HPDE6-E6E7 (cell line): ENCODE data around the gene SFXN1.

Experiments used
- DNase-seq: peaks from one replicate; pipeline ENCODE4 v3.0.0; 2011; ENCODE audit warnings: missing footprints; ENCODE audit errors: extremely low spot score

SFXN1 gene

DNA sequence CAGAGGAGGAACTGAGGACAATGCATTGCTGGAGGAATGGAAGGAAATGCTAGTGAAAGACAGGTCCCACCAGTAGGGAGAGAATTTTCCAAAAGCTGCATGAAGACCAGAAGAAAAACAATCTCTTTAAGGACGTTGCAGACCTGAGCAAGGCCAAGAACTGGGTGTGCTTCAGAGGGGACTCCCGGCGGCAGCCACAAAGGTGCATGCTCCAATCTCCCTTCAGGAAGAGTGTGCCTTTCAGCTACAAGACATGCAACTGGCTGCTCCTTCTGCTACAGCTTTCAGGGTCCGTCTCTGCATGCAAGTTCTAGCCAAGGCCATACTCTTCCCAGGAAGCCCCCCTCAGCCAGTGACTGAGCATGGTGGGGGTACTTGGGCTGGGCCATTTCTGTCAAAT lies 62.9 kb downstream of the SFXN1 start:
- DNase-seq: no peak

DNA sequence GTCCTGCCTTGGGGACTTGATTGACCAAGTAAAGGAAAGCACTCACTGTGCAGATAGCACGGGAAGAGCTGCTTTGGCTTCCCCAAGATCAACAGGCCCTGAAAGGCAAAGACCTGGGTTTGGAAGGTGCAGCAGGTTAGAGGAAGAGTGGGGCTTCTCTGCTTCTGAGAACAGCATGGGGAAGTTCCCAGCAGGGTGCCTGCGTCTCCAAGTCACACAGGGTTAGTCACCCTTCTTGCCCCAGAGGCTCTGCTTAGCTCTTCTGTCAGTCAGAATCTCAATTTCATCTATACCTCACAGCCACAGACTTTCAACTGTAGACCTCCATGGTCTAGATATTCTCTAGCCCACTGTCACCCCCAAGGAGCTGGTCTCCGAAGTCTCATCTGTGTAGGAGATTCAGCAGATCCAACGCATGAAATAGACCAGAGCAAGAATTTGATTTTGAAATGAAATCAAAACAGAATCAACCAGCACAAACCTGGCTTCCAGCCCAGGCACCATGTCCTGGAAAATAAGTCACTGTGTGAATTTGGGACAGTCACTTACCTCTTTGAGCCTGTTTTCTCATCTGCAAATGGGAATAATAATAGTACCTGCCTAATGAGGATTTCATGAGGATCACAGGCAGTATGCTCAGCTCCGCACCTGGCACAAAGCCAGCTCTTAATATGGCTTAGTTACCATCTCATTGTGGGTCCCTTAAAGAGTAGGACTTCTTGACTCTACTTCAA lies 64.0 kb downstream of the SFXN1 start:
- DNase-seq: no peak

DNA sequence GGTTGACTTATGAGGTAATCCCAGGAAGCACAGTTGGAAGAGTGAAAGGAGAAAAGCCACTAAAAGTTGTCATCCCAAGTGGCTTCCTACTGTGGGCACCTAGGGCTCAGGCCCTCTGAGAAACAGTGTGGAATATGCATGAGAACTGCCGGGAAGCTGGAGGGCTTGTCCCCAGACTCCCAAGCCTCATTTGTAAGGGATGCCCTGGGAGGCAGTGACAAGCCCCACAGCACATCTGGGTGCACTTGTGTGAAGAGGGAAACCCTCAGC lies 64.5 kb downstream of the SFXN1 start:
- no peak for DNase-seq

DNA sequence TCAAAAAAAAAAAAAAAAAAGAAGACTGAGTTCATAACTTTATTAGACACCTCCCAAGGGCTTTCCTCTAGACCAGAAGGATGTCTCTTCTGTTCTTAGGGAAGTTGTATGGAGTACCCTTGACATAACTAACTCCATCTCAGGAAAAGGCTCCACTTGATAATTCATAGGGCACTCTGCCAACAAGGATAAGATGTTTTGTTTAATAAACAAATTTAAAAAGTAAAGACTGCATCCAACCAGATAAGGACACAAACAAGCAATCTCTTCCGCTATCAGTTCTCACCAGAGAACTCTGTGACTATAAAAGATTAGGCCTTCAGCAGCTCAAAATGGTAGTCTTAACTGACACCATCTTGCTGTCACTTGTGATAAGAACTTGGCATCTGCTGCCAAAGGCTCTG lies 65.8 kb downstream of the SFXN1 start:
- DNase-seq: no peak

DNA sequence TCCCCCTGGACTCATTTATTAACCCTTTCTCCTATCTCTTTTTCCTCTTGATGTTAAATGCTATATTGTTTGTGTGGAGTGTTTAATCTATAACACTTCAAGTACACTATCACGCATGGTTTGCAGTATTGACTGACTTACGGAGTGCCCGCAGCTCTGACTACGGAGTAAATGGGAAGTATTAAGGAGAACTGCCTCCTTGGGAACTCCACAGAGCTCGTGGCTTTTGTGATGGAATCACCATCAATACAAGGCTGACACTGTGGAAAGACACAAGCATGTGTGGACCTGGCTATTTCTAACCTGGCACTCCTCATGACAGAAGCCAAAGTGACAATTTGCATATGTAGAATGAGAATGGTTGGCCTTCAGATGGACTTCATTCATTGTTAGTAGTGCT lies 66.2 kb downstream of the SFXN1 start:
- DNase-seq: no peak

DNA sequence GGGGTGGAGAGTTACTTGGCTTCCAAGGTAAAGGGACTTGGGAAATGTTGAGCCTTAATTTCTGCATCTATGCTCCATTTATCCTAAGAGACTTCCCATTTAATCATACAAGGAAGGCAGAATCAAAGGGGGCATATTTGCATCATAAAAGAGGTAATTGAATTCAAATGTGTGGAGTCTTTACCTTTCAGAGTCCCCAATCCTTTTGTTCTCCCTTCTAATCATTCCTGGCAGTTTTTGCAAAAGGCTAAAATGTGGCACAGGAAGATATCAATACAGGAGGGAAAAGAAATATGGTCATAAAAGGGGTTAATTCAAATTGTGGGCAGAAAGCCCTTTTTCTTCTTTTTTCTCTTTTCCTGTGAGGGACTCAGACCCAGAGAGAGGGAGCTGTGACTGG lies 69.5 kb downstream of the SFXN1 start:
- no peak for DNase-seq

DNA sequence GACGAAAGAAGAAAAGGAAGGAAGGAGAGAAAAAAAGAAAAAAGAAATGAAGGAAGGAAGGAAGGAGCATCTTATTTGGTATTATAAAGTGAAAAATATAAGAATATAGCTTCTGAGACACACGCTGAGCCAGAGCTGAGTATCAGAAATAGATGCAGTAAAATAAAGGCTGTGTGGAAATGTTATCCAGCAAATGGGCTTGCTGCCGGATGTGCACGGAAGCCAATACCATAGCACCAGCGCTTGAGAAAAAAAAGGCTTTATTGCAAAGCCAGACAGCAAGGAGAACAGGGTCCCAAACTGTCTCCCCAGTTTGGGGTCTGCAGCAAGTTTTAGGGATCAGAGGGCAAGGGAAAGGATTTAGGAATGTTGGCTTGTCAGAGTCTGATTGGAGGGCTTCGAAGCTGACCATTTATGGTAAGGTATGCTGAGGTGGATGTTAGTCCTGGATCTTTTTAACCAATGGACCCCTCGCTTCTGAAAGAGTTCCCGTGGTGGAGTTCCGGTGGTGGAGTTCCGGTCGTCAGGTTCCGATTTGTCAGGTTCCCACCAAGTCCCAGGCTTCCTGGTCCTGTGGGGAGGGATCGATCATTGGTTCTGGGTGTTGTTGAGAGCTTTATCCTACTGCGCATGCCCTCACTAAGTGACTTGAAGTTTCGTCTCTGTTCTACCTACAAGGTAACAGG lies 70.4 kb downstream of the SFXN1 start:
- no peak for DNase-seq

DNA sequence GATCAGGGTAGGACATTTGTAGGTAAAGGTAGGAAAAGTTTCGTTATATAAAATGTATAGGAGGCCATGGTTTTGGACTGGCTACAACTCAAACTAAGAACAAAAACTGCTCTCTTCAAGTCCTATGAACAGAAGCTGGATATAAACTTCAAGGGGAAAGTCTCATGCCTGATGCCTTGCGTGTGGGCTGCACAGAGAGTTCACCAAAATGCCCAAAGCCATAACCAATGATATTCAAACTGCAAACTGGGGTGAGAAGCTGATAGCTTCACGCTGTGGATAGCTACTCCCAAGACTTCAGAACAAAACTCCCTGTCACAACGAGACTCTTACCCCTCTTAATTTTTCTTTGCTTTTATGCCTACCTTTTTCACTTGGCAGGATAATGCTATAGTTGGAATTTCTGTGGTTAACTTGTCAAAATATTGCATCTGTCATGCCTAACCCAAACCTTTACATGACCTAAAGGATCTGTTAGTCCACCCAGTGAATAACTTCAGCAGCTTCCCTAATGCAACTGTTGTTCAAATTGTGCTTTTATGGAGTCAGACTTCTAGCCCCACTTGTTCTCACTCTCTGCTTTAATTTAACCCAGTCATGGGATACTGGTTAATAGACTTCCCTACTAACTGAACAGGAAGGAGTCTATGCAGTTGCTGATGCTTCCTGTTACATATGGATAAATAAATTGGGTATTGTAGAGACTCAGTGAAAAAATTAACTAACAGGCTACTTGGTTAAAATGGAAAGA lies 71.9 kb downstream of the SFXN1 start:
- DNase-seq: no peak

DNA sequence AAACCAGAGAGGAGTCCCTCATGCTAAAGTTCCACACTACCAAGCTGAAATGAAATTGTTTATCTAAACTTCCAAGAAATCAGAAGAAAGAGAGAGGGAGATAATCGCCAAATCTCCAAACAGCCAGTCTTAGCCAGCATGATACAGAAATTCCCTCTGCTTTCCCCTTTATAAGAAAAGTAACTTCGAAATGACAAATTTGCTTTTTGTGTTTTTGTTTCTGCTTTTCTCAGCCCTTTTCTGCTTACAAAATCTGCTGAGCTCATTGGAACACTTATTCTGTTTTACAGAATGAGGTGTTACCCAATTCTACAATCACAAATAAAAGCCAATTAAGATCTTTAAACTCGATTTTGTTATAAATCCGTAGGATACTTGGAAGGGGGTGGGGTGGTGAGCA lies 72.9 kb downstream of the SFXN1 start:
- no peak for DNase-seq

DNA sequence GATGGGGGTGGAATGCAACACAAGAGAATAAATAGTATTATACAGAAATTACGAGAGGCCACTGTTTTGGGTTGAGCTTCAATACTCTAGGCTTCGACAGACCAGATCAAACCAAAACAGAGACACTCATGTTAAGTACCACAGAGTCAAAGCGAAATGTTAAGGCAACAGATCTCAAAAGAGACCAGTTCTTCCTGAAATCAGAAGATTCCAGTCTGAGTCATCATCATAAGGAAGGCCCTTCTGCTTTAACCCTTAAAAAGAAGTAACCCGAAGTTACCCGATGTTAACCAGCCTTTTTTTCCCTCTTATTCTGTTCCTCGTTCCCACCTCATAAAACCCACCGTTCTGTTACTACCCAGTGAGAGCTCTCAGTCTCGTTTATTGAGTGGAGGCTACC lies 75.9 kb downstream of the SFXN1 start:
- no peak for DNase-seq

DNA sequence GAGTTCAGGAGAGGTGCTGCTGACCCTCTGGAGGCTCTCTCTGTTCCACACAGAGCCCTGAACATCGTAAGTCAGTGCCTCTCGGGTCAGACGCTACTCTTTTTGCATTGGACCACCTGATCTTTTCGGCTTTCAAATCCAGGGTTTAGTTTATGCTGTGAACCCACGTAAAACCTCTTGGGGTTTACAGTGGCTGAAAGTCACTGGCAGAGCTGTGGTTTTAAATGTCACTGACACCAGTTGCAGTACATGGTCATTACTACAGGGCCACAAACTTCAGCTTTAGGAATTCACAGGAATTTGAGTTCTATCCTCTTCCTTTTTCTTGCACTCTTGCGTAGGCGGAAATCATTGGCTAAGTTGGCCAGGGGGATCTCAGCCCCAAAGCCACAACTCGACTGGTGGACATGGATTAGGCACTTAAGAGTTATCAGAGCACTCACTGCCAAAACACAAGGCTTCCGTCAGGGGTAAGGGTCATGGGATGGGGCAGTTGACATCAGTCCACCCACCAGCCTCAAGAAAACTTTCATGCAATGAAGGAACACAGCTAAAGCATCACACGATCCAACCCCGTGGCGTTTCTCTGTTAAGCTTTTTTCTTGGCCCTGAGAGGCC lies 76.9 kb downstream of the SFXN1 start:
- no peak for DNase-seq

DNA sequence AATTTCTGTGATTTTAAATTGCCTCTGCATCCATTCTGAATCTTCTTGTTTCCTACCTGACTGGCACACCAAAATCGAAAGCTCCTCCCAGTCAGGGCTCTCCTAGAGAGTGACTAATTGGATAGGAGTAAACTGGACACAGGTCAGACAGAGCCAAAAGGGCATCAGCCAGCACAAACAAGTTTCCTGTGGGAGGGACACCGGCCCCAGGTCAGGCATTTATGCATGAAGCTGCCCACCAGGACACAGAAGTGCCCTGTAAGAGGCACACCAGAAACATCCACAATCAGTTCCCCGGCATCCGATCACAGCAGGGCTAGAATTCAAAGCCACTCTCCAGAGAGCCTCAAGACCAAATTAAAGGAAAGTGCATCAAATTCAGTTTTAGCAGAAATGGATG lies 78.4 kb downstream of the SFXN1 start:
- DNase-seq: no peak

DNA sequence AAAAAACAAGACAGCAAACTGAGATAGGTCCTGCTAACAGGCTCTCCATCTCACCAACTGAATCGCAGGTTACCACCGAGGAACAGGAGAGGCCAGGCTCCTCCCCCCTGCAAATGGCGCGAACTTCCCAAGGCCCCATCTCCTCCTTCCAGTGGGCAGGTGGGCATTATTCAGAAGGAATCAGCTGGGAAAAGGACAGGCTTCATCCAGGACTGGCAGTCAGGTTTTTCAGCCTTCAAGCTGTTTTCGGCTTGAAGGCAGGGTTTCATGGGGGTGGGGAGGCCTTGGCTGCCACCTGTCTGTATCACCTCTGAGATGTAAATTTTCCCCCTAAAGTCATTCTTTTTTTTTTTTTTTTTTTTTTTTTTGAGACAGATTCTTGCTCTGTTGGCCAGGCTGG lies 79.4 kb downstream of the SFXN1 start:
- no peak for DNase-seq

DNA sequence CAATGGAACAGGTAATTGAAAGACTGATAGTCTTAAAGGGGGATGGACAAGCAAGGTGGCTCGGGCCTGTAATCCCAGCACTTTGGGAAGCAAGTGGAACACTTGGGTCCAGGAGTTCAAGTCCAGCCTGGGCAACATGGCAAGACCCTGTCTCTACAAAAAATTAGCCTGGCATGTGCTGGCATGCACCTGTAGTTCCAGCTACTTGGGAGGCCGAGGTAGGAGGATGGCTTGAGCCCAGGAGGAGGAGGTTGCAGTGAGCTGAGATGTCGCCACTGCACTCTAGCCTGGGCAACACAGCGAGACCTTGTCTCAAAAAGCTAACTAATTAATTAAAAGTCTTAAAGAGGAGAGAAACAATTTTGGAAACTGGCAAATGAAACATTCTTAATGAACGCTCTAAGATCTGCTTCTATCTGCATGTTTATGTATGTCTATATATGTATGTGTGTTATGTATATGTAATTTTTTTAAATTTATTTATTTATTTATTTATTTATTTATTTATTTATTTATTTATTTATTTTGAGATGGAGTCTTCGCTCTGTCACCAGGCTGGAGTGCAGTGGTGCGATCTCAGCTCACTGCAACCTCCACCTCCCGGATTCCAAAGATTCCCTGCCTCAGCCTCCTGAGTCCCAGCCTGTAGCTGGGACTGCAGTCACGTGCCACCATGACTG lies 80.6 kb downstream of the SFXN1 start:
- DNase-seq: no peak

DNA sequence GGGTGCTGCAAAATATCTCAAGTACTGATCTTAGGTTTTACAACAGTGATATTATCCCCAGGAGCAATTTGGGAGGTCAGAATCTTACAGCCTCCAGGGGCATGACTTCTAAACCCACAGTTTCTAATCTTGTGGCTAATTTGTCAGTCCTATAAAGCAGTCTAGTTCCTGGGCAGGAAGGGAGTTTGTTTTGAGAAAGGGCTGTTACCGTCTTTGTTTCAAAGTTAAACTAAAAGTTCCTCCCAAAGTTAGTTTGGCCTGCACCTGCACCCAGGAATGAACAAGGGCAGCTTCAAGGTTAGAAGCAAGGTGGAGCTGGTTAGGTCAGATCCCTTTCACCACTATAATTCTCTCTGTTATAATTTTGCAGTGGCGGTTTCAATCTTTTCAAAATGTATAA lies 81.7 kb downstream of the SFXN1 start:
- no peak for DNase-seq

DNA sequence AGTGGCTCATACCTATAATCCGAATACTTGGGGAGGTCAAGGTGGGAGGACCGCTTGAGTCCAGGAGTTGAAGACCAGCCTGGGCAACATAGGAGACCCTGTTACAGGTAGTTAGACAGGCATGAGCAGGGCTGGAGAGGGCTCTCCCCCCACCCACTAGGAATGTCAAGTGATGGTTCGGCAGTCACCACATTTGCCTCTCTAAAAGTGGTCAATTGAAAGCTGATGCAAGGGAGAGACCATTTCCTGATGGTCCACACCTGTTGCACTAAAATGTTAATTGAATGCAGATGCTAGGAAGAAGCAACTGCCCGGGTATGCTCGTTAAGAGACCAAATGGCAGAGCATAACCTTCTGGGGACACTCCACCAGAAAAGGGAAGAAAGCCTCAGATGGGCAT lies 82.7 kb downstream of the SFXN1 start:
- no peak for DNase-seq

DNA sequence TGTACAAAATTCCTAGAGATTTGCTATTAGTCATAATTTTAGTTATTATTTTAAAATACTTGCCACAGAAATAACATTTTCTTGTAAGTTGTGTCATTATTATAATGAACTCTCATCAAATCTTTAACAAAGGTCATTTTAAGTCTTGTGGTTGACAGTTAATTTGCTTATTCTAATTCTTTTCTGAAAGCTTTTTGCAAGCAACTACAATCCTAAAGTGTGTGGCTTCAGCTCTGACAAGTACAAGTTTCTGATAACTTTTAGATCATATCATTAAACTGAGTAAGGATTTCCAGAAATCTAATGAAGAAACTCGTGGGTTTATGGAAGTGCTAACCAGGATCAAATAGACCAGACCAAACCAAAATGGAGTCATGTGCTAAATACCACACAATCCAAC lies 86.4 kb downstream of the SFXN1 start:
- DNase-seq: no peak

DNA sequence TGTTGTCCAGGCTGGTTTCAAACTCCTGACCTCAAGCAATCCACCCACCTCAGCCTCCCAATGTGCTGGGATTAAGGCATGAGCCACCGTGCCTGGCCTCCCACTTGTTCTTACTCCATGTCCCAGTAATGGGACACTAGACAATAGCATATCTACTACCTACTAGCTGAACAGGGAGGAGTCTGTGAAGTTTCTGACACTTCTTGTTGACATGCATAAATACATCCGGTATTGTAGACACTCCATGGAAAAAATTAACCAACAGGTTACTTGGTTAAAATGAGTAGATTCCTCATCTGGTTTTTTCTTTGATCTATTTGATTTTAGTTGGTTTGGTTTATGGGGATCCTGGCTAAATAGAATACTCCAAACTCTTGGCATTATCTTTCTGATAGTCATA lies 88.3 kb downstream of the SFXN1 start:
- DNase-seq: no peak

DNA sequence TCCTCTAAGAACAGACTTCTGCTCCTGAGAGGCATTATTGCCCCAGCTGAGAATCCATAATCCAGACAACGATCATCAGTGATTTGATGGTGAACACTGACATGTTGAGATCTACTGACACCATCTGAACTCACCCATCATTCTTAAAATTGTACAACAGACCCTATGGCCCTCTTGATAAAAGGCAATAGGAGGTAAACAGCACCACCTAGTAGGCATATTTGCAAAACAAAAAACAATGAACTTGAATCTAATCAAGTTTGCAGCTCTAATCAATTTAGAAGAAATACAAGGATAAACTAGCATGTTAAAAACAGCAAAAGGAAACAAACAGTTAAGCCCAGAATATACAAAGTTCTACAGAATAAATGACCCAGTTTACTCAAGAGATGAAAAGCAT lies 89.6 kb downstream of the SFXN1 start:
- DNase-seq: no peak

DNA sequence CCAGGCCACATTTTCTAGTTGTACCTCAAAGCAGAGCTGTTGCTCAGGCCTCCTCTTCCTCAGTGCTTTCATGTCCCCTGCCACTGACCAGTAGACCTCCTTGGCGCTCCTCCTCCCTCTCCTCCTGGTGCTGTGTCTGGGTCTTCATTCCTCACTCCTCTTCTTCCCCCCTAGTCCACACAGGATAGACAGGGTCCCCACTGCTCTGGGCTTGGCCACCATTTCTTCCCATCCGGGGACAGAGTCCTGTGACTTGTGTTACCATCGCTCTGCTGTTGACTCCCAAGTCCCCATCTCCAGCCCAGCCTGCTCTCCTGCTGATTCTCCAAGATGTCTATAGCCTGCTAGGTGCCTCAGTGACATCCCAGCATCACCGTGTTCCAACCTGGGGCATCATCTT lies 91.3 kb downstream of the SFXN1 start:
- no peak for DNase-seq

DNA sequence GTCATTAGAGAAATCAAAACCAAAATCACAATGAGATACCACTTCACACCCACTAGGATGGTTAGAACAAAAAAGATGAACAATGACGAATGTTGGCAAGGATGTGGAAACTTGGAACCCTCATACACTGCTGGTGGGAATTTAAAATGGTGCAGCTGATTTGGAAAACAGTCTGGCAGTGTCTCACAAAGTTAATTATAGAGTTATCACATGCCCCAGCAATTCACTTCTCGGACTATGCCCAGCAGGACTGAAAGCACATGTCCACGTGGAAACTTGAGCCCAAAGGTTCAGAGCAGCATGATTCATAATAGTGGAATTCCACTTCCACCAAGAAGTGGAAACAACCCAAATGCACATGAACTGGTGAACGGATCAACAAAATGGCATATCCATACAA lies 94.5 kb downstream of the SFXN1 start:
- DNase-seq: no peak
